Measurements from ENCODE around the gene ASCL5.

The ASCL5 gene

DNA sequence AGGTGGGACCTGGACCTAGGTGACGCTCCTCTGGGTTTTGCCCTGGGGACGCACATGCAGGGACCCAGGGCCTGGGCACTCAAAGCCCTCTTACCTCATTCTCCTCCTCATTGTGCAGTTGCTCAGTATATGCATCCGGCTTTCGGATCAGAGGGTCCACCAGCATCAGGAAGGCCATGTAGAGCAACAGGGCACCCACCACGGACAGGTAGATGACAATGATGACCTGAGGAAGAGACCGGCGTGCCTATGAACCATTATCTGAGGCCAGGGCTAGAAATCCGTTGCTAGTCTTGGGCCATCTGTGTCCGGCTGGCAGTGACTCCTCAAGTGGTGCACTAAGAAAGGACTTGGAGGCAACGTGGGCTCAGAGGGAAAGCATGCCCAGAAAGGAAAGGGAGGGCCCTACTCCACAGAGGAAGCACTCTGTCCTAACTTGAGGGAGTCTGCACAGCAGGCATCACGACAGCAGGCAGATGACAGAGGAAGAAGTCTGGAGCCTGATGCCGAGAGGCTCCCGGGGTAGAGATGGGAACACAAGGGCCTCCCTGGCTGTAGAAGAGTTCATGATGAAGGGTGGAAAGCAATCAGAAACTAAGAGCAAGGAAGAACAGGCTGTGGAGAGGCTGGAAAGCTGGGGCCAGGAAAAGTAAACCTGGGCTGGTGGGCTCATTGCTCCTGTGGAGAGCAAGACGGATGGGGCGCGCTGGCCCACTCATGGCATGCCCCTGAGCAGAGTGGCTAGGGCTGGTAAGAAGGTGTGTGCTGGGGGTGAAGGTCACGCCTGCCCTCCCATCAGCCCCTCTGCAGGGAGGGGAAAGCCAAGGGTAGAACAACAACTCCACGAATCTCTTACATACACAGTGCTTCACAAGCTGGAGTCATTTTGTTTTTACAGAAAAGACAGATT is 17.0 kb upstream of the ASCL5 start:
- no peak overlapping the region for H3K4me3 ChIP-seq
- no peak overlapping the region for H3K27ac ChIP-seq
- TF ChIP-seq, protein P1, sequence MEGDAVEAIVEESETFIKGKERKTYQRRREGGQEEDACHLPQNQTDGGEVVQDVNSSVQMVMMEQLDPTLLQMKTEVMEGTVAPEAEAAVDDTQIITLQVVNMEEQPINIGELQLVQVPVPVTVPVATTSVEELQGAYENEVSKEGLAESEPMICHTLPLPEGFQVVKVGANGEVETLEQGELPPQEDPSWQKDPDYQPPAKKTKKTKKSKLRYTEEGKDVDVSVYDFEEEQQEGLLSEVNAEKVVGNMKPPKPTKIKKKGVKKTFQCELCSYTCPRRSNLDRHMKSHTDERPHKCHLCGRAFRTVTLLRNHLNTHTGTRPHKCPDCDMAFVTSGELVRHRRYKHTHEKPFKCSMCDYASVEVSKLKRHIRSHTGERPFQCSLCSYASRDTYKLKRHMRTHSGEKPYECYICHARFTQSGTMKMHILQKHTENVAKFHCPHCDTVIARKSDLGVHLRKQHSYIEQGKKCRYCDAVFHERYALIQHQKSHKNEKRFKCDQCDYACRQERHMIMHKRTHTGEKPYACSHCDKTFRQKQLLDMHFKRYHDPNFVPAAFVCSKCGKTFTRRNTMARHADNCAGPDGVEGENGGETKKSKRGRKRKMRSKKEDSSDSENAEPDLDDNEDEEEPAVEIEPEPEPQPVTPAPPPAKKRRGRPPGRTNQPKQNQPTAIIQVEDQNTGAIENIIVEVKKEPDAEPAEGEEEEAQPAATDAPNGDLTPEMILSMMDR (IDR thresholded peaks at IDR 0.05) = no peak
- DNase-seq (ENCODE audit: low spot score) = no peak

GRCh38 chr1:201142849-201143725 is 16.1 kb upstream of the ASCL5 start:
- TF ChIP-seq, protein P1 (IDR thresholded peaks at IDR 0.05) = no peak
- no peak overlapping the region for H3K4me3 ChIP-seq
- DNase-seq (ENCODE audit: low spot score) = no peak
- peak overlapping the region in 1 of 2 donors; percentile 18 for H3K27ac ChIP-seq

- Histone ChIP-seq H3K27ac (peak overlapping the region in 1 of 2 donors; percentile 18), H3K4me3 (no peak overlapping the region)
- no peak for DNase-seq (ENCODE audit: low spot score)
- TF ChIP-seq, protein P1 (IDR thresholded peaks at IDR 0.05) = no peak
Measured at GRCh38 chr1:201142011-201142848, 15.2 kb upstream of the ASCL5 start.

DNA sequence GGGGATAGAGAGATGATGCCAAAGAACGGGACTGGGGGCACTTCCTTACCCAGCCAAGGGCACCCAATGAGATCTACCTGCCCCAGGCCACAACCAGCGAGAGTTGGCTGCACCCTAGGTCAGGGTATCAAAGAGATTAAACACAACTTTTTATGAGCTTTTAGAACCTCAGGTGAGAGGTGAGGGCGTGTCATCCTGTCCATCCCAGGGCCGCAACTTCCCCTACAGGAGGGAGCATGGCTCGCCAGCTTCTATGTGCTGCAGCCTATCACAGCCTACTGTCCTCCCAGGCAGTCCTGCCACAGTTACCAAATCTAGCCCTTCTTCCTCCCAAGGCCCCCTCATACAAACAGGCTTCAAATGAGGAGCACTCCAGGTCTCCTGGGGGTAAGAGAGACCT is 14.4 kb upstream of the ASCL5 start:
- no peak for DNase-seq (ENCODE audit: low spot score)
- Histone ChIP-seq H3K27ac (no peak overlapping the region), H3K4me3 (no peak overlapping the region)
- TF ChIP-seq, protein P1 (IDR thresholded peaks at IDR 0.05) = no peak

DNA sequence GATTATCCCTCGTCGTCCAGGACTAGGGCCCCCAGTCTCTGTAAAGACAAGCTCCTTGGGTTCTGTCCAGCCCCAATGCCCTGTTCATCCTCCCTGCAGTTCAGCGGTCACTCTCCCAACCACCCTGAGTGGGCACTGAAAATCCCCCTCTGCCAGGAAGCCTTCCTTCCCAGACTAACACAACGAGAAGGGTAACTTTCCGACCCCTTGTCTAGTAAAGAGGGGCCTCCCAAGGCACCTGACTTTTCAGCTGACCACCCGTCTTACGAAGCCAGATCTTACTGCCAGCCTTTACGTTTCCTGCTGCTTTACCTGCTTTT is 13.9 kb upstream of the ASCL5 start:
- no peak for DNase-seq (ENCODE audit: low spot score)
- no peak overlapping the region for H3K4me3 ChIP-seq
- TF ChIP-seq, protein P1 (IDR thresholded peaks at IDR 0.05) = no peak

DNA sequence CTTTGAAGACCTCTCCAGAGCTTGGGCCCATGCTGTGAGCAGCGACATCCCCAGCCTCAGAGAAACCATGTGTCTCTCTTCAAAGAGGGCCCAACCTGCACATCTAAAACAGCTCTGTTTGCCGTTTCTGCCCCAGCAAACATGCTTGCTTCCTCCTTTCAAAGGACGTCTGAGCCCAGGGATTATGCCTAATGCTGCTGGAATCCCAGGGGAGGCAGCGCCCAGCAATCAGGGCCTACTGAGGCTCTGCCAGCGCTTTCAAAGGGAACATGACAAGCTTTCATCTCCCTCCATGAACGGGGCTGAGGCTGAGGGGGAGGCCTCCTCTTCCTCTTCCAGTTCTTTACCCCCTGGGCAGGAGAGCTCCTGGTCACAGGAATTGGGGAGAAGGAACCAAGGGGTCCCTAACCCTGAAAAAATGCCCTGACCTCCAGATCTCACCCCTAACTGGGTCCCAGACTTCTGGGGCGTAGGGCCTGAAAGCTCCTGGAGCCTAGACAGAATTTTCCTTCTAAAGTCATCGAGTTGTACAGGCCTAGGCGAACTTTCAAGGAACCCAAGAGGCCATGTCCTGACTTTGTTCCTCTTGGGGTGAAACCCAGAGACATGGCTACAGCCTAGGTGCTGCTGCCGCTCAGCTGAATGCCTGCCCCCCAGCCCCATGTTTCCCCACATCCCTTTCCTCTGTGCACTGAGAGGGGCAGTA is 13.4 kb upstream of the ASCL5 start:
- Histone ChIP-seq H3K27ac (no peak overlapping the region), H3K4me3 (no peak overlapping the region)
- TF ChIP-seq, protein P1 (IDR thresholded peaks at IDR 0.05) = no peak
- DNase-seq (ENCODE audit: low spot score) = no peak

More for the DNA sequence above, 13.9 kb upstream of the ASCL5 start:
- H3K27ac ChIP-seq = no peak overlapping the region

Measured in coronary artery (tissue), 2 donors.